ENCODE results near the gene PAXIP1. TPM values are rescaled to one million over a fixed set of nuclear protein-coding genes. Genes with fewer than 3 reads are reported as not detected.

PAXIP1 gene
- total and polyA plus RNA-seq, 11 donors: 3.5 to 7.8 (median 5.3) TPM

DNA sequence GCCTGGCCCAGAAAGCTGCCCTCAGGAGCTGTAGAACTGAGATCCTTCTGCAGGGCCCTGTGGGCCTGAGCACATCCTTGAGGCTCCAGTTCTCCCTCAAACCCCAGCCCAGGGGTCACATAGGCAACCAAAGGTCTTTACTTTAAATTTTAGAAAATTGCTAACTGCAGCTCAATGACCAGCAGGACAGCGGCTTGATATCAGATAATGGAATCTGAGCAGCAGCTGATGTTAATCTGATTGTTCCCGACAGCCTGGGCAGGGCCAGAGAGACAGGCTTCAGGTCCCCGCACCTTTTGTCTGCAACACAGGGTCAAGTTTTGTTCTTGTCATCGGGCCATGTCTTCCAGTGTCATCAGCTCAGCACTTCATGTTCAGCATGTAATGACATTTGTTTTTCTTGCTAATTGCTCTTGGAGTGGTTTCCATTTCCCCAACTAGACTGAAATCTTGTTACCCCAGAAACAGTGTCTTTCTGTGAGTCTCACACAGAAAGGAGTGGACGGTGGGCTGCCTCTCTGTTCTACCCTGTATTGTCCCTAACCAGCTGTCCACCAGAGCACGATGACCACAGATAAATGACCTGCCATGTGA, 91.0 kb downstream of the PAXIP1 start:
- H3K4me3 ChIP-seq: no peak overlapping the region
- no peaks in the 10 kb centered on the region for H3K36me3 ChIP-seq
- peaks cover 0 to 14% (median 7%) of the 10 kb centered on the region in 12 donors for H3K4me1 ChIP-seq
- no peak overlapping the region for H3K27ac ChIP-seq
- 71 to 86% (median 79%) methylated on average over 6 of the region's 6 CpGs for WGBS, 4 donors
- intact Hi-C loops (cut with DNase I): loop anchor here in 2 of 10 donors (5.0 to 10.0 kb wide), 2 partner anchors 435 to 853 kb away; no protein-coding TSS in a partner anchor
- no peak for ATAC-seq
- no peak for DNase-seq
- peaks cover 11 to 43% (median 16%) of the 10 kb centered on the region in 9 donors for H3K27me3 ChIP-seq
- TF ChIP-seq, protein P1, sequence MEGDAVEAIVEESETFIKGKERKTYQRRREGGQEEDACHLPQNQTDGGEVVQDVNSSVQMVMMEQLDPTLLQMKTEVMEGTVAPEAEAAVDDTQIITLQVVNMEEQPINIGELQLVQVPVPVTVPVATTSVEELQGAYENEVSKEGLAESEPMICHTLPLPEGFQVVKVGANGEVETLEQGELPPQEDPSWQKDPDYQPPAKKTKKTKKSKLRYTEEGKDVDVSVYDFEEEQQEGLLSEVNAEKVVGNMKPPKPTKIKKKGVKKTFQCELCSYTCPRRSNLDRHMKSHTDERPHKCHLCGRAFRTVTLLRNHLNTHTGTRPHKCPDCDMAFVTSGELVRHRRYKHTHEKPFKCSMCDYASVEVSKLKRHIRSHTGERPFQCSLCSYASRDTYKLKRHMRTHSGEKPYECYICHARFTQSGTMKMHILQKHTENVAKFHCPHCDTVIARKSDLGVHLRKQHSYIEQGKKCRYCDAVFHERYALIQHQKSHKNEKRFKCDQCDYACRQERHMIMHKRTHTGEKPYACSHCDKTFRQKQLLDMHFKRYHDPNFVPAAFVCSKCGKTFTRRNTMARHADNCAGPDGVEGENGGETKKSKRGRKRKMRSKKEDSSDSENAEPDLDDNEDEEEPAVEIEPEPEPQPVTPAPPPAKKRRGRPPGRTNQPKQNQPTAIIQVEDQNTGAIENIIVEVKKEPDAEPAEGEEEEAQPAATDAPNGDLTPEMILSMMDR (IDR thresholded peaks at IDR 0.05): no peak
- no peak for TF ChIP-seq POLR2A (IDR thresholded peaks at IDR 0.05)
- peaks cover 0 to 9% (median 0%) of the 10 kb centered on the region in 12 donors for H3K9me3 ChIP-seq

DNA sequence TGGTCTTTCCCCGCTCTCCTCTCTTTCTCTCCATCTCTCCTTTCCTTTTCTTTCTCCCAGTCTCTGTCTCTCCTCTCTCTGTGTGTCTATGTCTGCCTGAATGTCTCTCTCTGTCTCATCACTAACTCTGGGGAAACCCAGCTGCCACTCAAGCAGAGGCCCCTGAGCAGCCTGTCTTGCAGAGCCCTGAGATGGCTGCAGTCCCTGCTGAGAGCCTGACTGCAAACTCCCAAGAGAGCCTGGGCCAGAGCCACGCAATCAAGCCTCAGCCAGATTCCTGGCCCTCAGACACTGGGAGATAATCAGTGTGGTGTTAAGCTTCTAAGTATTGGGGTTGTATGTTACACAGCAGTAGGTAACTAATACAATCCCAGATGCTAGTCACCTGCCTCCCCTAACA, 91.5 kb downstream of the PAXIP1 start:
- Histone ChIP-seq H3K27ac (no peak overlapping the region), H3K36me3 (no peaks in the 10 kb centered on the region), H3K4me1 (peaks cover 0 to 14% (median 7%) of the 10 kb centered on the region in 12 donors), H3K9me3 (peaks cover 0 to 9% (median 0%) of the 10 kb centered on the region in 12 donors), H3K4me3 (no peak overlapping the region), H3K27me3 (peaks cover 11 to 47% (median 16%) of the 10 kb centered on the region in 9 donors)
- intact Hi-C loops (cut with DNase I): loop anchor here in 2 of 10 donors (5.0 to 10.0 kb wide), 2 partner anchors 436 to 853 kb away; no protein-coding TSS in a partner anchor
- WGBS, 4 donors: 58 to 91% (median 86%) methylated on average over 2 of the region's 2 CpGs
- TF ChIP-seq, protein P1 (IDR thresholded peaks at IDR 0.05): no peak
- no peak for TF ChIP-seq POLR2A (IDR thresholded peaks at IDR 0.05)
- ATAC-seq: no peak
- no peak for DNase-seq

DNA sequence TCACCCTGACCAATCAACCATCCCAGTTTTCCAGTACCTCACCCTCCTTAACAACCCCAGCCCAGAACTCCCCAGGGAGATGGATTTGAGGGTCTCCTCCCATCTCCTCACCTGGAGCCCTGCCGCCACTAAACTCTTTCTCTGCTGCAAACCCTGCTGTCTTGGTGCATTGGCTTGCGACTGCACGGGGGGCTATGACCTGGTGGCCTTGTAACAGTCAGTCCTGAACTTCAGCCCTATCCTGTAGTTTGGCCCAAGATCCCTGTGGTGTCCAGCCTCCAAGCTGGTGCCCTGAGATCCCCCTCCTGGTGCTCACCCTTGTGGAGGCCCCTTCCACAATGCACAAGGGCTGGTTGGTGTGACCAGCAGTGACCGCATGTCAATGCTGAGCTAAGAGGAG, 91.9 kb downstream of the PAXIP1 start:
- intact Hi-C loops (cut with DNase I): loop anchor here in 2 of 10 donors (5.0 to 10.0 kb wide), 2 partner anchors 436 to 854 kb away; no protein-coding TSS in a partner anchor

DNA sequence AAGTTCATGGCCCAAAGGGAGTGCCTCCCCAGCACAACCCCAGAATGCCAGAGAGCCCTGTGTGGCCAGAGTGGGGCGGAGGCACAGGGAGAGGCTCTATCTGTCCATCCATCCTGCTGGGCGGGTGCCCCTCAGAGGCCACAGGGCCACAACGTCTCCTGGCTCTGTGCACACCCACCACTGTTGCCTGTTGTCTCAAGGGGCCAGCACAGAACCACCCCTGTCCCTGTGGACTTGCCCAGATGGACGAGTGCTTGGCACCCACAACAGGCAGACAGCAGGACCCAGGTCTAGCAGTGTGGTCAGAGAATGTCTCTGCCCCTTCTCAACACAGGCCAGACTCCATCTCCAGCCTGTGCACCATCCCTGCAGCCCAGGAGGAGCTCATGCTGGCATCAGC, 92.8 kb downstream of the PAXIP1 start:
- WGBS, 4 donors: 67 to 81% (median 75%) methylated on average over 3 to 4 of the region's 4 CpGs
- DNase-seq (no peak), ATAC-seq (no peak)
- H3K4me1 ChIP-seq: peaks cover 0 to 14% (median 7%) of the 10 kb centered on the region in 12 donors
- TF ChIP-seq POLR2A (IDR thresholded peaks at IDR 0.05): no peak
- TF ChIP-seq, protein P1 (IDR thresholded peaks at IDR 0.05): no peak
- no peak overlapping the region for H3K4me3 ChIP-seq
- peaks cover 0 to 9% (median 0%) of the 10 kb centered on the region in 12 donors for H3K9me3 ChIP-seq
- no peaks in the 10 kb centered on the region for H3K36me3 ChIP-seq
- peaks cover 5 to 37% (median 11%) of the 10 kb centered on the region in 9 donors for H3K27me3 ChIP-seq
- H3K27ac ChIP-seq: no peak overlapping the region
- intact Hi-C loops (cut with DNase I): loop anchor here in 2 of 10 donors (5.0 to 10.0 kb wide), 2 partner anchors 437 to 855 kb away; no protein-coding TSS in a partner anchor

More for the DNA sequence above, 91.9 kb downstream of the PAXIP1 start:
- Histone ChIP-seq H3K27me3 (peaks cover 11 to 46% (median 16%) of the 10 kb centered on the region in 9 donors), H3K4me1 (peaks cover 0 to 14% (median 7%) of the 10 kb centered on the region in 12 donors), H3K36me3 (no peaks in the 10 kb centered on the region), H3K27ac (no peak overlapping the region), H3K4me3 (no peak overlapping the region), H3K9me3 (peaks cover 0 to 9% (median 0%) of the 10 kb centered on the region in 12 donors)
- ATAC-seq (no peak), DNase-seq (no peak)
- TF ChIP-seq, protein P1 (IDR thresholded peaks at IDR 0.05): no peak
- TF ChIP-seq POLR2A (IDR thresholded peaks at IDR 0.05): no peak
- WGBS, 4 donors: 86 to 97% (median 95%) methylated on average over 4 of the region's 4 CpGs

All from heart left ventricle (tissue), 16 donors.